CD4-positive, alpha-beta T cell treated with Interleukin-15 for 4 hours (primary cell): ENCODE data around the gene ZDHHC4.
"Not testable (repeated sequence)": the region's sequence is repeated elsewhere in the genome, so short reads cannot be mapped to it uniquely, and the experiment has no call there.

Source experiments
- DNase-seq: peaks from one replicate; pipeline ENCODE4 v3.0.0-alpha.2; 2020; ENCODE audit warnings: low spot score

ZDHHC4 gene

GRCh38 chr7:6607651-6608051 is 30.4 kb downstream of the ZDHHC4 start:
- DNase-seq: no peak

DNA sequence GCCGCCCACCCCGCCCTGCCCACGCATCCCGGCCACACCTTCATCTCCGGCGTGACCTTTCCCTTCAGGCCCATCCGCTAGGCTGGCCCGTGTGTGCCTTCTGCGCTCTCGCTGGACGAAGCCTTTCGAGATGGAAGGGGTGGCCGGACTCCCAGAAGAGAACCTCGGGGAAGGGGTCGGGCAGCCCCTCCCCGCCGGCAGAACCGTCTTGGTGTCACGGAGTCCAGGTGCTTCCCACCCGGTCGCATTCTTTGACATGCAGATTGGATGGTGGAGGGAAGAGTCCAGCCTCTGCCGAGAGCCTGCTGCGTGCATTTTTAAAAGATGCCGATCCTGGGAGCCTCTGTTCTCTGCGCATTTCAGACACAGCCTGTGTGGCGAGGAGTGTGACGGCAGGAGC is 30.8 kb downstream of the ZDHHC4 start:
- no peak for DNase-seq

DNA sequence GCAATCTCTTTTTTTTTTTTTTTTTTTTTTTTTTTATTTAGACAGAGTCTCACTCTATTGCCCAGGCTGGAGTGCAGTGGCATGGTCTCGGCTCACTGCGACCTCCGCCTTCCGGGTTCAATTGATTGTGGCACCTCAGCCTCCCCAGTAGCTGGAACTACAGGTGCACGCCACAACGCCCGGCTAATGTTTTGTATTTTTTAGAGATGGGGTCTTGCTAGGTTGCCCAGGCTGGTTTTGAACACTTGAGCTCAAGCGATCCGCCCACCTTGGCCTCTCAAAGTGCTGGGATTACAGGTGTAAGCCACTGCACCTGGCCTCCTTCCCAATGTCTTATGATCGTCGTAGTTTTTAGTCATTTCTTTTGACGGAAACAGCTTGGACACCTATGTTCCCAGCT is 31.5 kb downstream of the ZDHHC4 start:
- no peak for DNase-seq

DNA sequence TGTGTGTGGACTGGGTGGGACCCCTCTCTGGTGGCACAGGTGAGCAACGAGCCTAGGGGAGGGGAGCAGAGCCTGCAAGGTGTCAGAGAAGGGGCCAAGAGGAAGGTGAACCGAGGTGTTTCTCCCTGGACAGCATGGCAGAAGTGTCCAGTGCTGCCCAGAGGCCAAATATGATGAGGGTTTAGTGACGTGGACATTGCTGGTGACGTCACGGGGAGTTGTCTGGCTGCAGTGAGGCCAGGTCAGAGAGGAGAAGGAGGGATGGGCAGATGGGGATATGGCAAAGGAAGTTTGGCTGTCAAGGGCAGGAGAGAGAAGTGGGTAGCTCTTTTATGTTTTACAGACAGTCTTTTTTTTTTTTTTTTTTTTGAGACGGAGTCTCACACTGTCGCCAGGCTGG is 35.6 kb downstream of the ZDHHC4 start:
- DNase-seq: no peak

DNA sequence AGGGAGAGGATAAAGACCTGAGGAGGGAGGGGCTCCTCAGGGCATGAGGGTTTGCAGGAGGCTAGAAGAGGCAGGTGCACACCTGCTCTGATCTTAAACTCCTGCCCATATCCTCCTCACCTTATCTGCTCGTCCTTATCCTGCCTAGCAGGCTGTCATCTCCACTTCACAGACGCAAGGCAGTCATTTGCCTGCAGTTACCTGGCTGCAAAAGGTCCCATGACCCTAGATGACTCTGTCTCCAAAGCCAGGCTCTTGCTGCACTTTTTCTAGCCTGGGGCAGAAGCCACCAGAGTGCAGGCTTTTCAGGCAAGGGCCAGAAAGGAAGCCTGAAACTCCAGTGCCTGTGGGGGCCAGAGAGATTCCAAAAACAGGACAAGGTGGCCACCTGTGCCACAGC is 36.5 kb downstream of the ZDHHC4 start:
- DNase-seq: no peak

DNA sequence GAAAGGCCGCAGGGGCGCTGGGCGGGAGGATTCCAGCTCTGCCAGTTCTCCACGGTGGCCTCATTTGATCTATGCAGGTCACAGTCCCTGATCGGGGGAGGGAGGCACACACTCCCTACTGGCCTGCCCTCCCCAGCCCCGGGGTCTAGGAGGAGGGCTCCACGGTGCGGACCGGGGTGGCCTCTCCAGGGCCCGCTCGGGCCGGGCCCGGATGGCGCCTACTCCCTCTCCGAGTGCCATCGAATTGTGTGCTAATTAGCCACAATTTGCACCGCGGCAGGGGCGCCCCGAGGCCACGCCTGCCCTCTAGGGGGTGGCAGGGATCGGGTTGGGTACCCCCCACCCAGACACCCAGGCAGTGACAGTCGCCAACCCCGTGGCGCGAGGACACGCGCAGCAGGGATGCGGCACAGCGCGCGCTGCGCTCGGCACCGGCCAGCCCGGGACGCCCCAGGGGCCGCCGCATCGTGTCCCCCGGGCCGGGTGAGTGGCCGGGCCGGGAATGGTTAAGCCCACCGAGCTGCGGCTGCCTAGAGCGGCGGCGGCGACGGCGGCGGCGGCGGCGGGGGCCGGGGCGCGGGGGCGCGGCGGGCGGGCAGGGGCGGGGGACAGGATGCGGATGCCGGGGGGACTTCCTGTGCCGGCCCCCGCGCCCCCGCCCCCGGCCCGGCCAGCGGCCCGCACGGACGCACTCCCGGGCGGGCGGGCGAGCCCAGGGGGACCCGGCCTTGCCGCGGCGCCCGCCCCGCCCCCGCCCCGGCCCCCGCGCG is 37.9 kb downstream of the ZDHHC4 start, which contains the start of gene ZNF853:
Gene ZNF853, plus strand, starts transcription at position 658 of the 770 bp plus-strand sequence. CDS start 565 bp downstream, outside the sequence.
- no peak for DNase-seq

DNA sequence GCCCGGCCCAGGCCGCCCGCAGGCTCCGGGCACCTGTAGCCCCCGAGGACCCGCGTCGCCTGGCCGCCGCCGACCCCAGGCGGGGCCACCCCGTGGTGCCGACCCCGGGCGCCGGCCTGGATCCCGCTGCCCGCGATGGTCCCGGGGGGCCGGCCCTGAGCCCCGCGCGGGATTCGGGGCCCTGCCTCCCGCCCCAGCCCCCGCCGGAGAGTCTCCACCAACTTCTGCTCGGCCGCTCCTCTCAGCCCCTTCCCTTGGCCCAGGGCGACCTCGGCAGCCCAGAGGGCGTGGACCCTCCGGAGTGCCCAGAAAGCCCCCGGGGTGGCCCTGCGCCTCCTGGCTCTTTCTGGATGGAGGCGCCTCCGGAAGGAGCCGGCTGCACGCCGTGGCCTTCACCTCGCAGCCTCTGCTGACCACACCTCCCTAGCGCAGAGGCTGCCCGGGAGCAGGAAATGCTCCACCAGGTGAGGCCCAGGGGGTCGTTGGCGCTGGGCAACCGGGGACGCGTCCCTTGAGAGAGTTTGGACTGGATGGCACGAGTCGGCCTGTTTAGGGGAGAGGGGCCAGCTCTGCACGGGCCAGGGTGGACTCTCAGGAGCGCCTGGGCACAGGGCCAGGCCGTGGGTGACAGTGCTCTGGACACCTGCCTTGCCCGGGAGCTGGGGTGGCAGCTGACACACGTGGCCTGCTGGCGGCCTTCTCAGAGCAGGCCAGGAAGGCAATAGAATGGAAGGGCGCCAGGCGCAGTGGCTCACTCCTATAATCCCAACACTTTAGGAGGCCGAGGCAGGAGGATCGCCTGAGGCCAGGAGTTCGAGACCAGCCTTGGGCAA is 38.7 kb downstream of the ZDHHC4 start:
- no peak for DNase-seq

DNA sequence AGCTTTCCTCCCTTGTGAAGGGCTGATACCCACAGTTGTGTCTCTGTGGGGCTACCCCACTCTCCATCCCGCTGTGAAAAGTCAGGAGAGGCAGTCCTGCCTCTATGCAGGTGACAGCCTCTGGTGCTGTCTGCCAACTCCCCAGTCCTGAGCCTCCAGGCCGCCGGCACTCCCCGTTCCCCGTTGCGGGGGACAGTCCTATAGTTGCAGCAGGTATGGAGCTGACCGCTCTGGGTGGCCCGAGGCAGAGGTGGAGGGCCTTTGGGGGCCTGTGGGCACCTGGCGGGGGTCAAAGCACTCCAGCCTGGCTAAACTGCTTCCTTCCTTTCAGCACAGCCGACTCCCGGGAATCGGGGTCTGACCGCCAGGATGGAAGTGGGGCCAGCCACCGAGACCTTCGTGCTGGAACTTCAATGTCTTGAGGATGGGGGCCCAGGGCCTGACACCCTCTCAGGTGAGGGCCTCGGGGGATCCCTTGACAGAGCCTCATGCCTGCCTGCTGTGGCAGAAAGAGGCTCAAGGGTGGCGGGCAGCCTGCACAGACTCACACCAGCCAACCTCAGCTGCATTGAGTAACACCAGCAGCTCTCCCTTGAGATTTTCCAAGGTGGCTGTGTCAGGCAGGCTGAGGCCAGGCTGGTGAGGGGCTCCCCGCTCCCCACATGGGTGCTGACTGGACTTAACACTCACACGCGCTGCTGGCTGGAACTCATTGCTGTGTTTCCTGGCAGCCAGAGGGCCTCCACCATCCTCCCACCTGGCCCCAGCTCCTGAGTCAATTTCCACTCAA is 39.8 kb downstream of the ZDHHC4 start:
- DNase-seq: no peak

- DNase-seq: no peak
Observed at GRCh38 chr7:6618621-6619020, 41.4 kb downstream of the ZDHHC4 start.

DNA sequence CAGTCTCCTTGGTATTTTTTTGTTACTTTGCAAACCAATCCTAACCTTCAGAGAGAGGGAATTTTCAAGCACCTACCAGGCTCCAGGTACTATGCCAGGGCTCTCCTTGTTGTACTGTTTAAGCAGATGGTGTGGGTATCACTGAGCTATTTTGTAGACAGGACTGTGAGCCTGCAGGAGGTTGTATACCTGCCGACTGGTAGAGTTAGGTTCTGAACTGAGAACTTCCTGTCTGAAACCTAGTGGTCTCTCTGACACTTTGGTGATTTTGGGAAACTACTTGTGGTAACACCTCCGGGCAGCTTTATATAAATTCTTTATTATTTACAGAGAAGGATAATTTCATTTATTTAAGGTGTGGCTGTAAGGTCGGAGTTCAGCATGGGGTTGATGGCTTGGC is 42.7 kb downstream of the ZDHHC4 start:
- no peak for DNase-seq

DNA sequence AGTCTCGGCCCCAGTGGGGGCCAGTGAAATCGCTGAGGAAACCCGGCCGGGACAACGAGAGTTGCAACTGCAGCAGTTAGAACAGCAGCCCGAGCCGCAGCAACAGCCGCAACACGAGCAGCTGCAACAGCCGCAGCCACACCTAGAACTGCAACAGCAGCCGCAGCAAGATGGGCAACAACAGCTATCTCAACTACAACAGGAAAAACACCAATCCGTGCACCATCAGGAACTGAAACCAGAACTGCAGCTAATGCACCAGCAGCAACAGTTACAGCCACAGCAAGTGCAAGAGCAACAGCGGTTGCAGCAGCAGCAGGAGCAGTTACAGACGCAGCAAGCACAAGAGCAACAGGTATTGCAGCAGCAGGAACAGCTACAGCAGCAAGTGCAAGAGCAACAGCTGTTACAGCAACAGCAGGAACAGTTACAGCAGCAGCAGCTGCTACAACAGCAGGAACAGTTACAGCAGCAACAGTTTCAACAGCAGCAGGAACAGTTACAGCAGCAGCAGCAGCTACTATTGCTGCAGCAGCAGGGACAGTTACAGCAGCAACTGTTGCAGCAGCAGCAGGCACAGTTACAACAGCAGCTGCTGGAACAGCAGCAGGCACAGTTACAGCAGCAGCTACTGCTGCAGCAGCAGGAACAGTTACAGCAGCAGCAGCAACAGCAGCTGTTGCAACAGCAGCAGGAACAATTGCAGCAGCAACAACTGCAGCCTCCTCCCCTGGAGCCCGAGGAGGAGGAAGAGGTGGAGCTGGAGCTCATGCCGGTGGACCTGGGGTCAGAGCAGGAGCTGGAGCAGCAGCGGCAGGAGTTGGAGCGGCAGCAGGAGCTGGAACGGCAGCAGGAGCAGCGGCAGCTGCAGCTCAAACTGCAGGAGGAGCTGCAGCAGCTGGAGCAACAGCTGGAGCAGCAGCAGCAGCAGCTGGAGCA is 44.2 kb downstream of the ZDHHC4 start:
- DNase-seq: no peak

GRCh38 chr7:6622134-6622710 is 45.0 kb downstream of the ZDHHC4 start:
- DNase-seq: no peak

DNA sequence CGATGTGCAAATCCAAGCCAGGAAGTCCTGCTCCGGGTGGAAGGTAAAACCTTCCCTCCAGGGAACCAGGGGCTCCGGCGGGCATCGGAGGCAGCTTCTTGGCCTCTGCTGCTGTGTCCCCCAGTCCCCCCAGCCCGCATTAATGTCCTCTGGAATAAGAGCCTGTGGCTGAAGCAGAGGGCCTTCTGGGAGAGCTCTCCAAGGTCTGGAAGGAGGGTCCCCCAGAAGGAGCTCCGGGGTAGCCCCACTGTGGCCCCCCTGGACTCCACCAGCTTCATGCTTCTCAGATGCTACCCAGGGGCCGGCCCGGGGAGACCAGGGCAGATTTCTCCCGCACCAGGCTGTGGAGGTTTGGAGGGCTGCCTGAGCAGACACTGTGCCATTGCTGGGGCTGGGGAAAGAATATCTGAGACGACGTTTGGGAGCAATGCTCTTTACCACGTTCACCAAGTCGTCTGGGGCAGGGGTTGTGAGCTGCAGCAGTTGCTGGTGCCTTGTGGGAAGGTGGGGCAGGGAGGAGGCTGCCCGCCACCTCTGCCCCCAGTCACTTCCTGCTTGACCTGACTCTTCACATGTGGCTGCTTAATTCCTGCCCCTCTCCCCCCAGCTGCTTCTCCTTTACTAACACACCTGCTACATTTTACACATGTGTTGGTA is 46.5 kb downstream of the ZDHHC4 start:
- peak; percentile 18 for DNase-seq

DNA sequence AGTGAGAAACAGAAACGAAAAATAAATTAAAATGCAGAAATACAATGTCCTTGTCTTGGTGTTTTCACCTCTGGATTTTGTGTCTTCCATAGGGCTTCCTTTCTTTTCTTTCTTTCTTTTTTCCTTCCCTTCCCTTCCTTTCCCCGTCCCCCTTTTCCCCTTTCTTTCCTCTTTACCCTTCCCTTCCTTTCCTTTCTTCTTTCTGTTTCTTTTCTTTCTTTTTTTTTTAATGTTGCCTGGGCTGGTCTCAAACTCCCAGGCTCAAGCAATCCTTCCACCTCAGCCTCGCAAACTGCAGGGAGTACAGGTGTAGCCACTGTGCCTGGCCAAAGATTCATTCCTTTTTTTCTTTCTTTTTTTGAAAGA is 47.0 kb downstream of the ZDHHC4 start:
- no peak for DNase-seq

DNA sequence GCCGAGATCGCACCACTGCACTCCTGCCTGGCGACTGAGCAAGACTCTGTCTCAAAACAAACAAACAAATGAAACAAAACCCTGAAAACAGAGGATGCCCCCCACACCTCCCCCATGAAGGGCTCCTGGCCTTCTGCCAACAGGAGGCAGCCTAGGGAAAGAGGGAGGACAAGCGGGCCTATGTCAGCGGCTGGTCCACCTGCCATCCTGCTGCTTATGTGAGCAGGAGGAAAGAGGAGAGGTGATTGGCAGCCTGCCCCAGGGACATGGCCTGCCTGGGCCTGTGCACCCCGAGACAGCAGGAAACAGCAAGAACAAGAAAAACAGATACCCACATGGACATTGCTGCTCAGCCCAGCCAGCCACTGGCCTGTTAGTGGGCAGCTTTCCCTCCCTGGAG is 50.8 kb downstream of the ZDHHC4 start:
- no peak for DNase-seq

DNA sequence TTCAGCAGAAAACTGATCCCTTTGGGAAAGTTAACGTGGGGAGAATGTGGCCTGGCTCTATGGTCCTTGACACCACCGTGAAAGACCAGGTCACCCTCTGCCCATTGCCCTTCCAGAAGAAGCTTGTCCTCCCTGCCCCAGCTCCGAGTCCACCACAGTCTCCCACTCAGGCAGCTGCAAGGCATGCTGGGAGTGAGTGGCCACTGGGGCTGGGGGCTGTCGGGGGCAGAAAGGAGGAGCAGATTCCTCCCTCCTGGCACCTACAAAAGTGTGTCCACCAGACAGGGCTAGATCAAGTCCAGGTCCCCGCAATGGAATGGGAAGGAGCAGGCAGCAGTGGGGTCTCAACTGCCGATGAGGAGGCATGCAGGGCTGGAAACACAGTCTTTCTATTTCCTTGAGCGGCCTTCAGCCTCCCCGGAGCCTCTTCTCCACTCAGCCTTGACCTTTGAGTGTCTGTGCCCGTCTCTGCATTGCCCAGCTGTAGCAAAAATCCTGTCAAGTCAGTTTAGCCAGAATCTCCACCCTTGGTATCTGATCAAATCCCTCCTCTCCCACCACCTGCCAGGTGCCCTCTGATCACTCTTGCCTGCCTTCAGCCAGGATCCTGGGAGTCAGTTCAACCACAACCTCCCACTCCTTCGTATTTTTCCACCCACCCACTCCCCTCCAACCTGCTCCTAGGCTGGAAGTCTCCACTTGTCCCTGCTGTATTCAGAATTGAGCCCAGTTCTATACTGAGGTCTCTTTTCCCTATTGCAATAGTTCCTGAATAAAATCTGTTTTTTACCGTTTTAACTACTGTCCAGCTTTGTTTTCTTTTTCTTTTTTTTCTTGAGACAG is 53.0 kb downstream of the ZDHHC4 start:
- no peak for DNase-seq

DNA sequence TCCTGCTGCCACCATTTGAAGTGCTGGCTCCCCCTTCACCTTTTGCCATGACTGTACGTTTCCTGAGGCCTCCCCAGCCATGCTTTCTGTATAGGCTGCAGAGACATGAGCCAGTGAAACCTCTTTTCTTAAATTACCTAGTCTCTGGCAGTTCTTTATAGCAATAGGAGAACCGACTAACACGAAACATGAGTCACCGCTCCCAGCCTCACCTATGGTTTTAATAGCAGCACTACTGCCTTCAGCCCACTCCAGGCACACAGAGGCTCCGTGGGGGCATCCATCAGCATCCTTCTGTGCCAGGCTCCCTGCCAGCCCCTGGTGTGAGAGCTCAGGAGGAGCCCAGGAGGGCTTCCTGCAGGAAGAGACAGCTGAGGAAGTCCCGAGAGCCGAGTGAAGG is 54.4 kb downstream of the ZDHHC4 start:
- DNase-seq: no peak

- DNase-seq: no peak
Observed at GRCh38 chr7:6634021-6634420, 56.8 kb downstream of the ZDHHC4 start.

- not testable (repeated sequence) for DNase-seq
Observed at GRCh38 chr7:6634971-6635370, 57.7 kb downstream of the ZDHHC4 start.
